Smooth muscle cell (in vitro differentiated cells): ENCODE results near the gene RLBP1. TPM values are rescaled to one million over a fixed set of nuclear protein-coding genes. Genes with fewer than 3 reads are reported as not detected.

Experiments used
- DNase-seq: peaks from one replicate; lab custom pipeline; 2025; ENCODE audit not compliant: unreplicated experiment; lab: John Stamatoyannopoulos, UW
- H2AFZ ChIP-seq: fragments of 200-600 bp; sonication (generic); 2 replicates; pipeline ENCODE4 v1.6.0; 2016; ENCODE audit warnings: antibody characterized with exemption, low read depth, mild to moderate bottlenecking
- H3F3A ChIP-seq: fragments of 200-600 bp; sonication (generic); 2 replicates; pipeline ENCODE4 v1.6.0; 2017; ENCODE audit warnings: antibody characterized with exemption, low read depth
- H3K27ac ChIP-seq: fragments of 200-600 bp; sonication (generic); 2 replicates; pipeline ENCODE4 v1.5.1; 2016; ENCODE audit warnings: low read depth, mild to moderate bottlenecking
- H3K27me3 ChIP-seq: fragments of 200-600 bp; sonication (generic); 2 replicates; pipeline ENCODE4 v1.6.1; 2016; ENCODE audit warnings: low read depth, mild to moderate bottlenecking
- H3K36me3 ChIP-seq: fragments of 200-600 bp; sonication (generic); 2 replicates; pipeline ENCODE4 v1.5.1; 2016; ENCODE audit warnings: low read depth
- H3K4me1 ChIP-seq: fragments of 200-600 bp; sonication (generic); 2 replicates; pipeline ENCODE4 v1.5.1; 2016; ENCODE audit warnings: low read depth
- H3K4me2 ChIP-seq: fragments of 200-600 bp; sonication (generic); 2 replicates; pipeline ENCODE4 v1.6.0; 2016; ENCODE audit warnings: mild to moderate bottlenecking
- H3K4me3 ChIP-seq: fragments of 200-600 bp; sonication (generic); 2 replicates; pipeline ENCODE4 v1.5.1; 2016; ENCODE audit warnings: mild to moderate bottlenecking
- H3K79me2 ChIP-seq: fragments of 200-600 bp; sonication (generic); 2 replicates; pipeline ENCODE4 v1.6.0; 2016; ENCODE audit warnings: low read depth, mild to moderate bottlenecking
- H3K9ac ChIP-seq: fragments of 200-600 bp; sonication (generic); 2 replicates; pipeline ENCODE4 v1.6.0; 2016; ENCODE audit warnings: low read depth
- H3K9me3 ChIP-seq: fragments of 200-600 bp; sonication (generic); replicated peaks from 2 replicates; pipeline ENCODE4 v1.5.1; 2016; ENCODE audit warnings: low read depth
- H4K20me1 ChIP-seq: fragments of 200-600 bp; sonication (generic); 2 replicates; pipeline ENCODE4 v1.6.0; 2016; ENCODE audit warnings: low read depth
- WGBS: methylation state at CpG from one replicate; pipeline ENCODE4 v1.1.7; 2016; ENCODE audit warnings: low lambda C conversion rate; 5-methylcytosine and 5-hydroxymethylcytosine counted together
- polyA plus RNA-seq: library from polyadenylated mRNA; unstranded; fragments of >200 nt; fragmentation: Nextera tagmentation; extraction: Ambion mirVana; gene quantifications from 2 replicates; pipeline ENCODE4 v1.2.1, GENCODE V29; 2016
- total RNA-seq: library from RNA; depleted of rRNA; stranded (reverse); fragments of >200 nt; gene quantifications from 2 replicates; pipeline ENCODE4 v1.2.3, GENCODE V29; 2014
- TF ChIP-seq, protein P1 (sequence below): fragments of 200-600 bp; sonication (generic); IDR thresholded peaks from 2 replicates; pipeline ENCODE4 v1.5.1; 2017; ENCODE audit warnings: borderline replicate concordance, mild to moderate bottlenecking, antibody characterized with exemption; ENCODE audit not compliant: insufficient read depth, poor library complexity, severe bottlenecking

The RLBP1 gene
- total and polyA plus RNA-seq, 2 experiments from 2014 or later, result not detected

DNA sequence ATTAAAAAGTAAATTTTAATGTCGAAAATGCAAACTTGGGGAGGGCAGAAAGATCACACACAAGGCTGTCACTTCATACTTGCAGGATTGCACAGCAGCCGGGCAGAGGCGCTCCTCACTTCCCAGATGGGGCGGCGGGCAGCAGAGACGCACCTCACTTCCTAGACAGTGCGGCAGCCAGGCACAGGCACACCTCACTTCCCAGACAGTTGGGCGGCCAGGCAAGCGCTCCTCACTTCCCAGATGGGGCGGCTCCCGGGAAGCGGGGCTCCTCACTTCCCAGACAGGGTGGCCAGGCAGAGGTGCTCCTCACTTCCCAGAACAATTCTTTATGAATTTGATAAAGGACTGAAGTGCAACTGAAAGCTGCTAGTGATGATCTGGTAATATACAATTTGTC, 21.2 kb downstream of the RLBP1 start:
- Histone ChIP-seq H3K4me1 (peaks cover 30% of the 10 kb centered on the region), H2AFZ (no peak overlapping the region), H3K9me3 (no peaks in the 10 kb centered on the region), H3K9ac (no peak overlapping the region), H3K4me2 (no peak overlapping the region), H4K20me1 (no peaks in the 10 kb centered on the region), H3K4me3 (no peak overlapping the region), H3K27ac (no peak overlapping the region), H3K36me3 (no peaks in the 10 kb centered on the region), H3K79me2 (no peaks in the 10 kb centered on the region), H3F3A (no peaks in the 10 kb centered on the region), H3K27me3 (no peaks in the 10 kb centered on the region)
- WGBS, result 97% methylated on average over 12 of the region's 12 CpGs
- DNase-seq, result no peak
- TF ChIP-seq, protein P1, sequence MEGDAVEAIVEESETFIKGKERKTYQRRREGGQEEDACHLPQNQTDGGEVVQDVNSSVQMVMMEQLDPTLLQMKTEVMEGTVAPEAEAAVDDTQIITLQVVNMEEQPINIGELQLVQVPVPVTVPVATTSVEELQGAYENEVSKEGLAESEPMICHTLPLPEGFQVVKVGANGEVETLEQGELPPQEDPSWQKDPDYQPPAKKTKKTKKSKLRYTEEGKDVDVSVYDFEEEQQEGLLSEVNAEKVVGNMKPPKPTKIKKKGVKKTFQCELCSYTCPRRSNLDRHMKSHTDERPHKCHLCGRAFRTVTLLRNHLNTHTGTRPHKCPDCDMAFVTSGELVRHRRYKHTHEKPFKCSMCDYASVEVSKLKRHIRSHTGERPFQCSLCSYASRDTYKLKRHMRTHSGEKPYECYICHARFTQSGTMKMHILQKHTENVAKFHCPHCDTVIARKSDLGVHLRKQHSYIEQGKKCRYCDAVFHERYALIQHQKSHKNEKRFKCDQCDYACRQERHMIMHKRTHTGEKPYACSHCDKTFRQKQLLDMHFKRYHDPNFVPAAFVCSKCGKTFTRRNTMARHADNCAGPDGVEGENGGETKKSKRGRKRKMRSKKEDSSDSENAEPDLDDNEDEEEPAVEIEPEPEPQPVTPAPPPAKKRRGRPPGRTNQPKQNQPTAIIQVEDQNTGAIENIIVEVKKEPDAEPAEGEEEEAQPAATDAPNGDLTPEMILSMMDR, result no peak

DNA sequence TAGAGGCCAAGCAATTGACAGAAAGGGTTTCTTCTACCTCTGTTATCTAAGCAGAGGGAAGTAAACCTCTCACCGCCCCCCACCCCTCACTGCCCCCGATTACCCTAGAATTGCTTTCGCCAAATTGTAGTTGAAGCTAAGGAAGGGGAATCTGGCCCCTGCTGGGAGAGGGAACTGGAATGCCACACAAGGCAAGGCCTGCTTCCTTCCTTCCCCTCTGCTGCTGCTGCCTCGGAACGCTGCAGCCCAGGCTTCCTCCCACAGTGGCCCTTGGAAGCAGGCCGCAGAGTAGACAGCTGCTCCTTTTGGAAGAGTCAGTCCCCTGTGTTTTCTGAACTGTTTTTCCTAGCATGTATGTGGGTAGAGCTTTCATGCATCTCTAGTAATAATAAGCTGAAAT, 21.6 kb downstream of the RLBP1 start:
- H3K79me2 ChIP-seq, result no peaks in the 10 kb centered on the region
- H2AFZ ChIP-seq, result no peak overlapping the region
- no peak for DNase-seq
- TF ChIP-seq, protein P1, result no peak
- H3K4me1 ChIP-seq, result peaks cover 30% of the 10 kb centered on the region
- no peak overlapping the region for H3K9ac ChIP-seq
- 66% methylated on average over 6 of the region's 6 CpGs for WGBS
- no peaks in the 10 kb centered on the region for H3K36me3 ChIP-seq
- no peak overlapping the region for H3K27ac ChIP-seq
- no peak overlapping the region for H3K4me2 ChIP-seq
- H3K27me3 ChIP-seq, result no peaks in the 10 kb centered on the region
- H4K20me1 ChIP-seq, result no peaks in the 10 kb centered on the region
- H3F3A ChIP-seq, result no peaks in the 10 kb centered on the region
- no peaks in the 10 kb centered on the region for H3K9me3 ChIP-seq
- no peak overlapping the region for H3K4me3 ChIP-seq

DNA sequence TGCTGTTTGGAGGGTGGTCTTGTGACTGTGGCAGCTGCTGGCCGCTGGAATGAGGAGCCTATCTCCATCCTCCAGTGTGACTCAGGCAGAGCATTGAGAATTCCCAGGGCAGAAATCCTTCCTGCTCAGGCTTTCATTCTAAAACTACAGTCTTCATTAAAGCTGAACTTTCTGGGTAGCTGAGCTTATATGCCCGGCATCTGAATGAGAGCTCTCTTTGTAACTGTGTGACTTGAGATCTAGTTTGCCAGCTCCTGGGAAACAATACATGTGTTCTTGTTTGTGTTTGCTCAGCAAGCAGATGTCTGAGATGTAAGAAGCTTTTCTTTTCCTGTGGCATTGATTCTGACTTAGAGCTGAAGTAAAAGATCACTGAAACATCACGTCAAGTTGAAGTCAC, 22.4 kb downstream of the RLBP1 start:
- Histone ChIP-seq H3F3A (no peaks in the 10 kb centered on the region), H3K36me3 (no peaks in the 10 kb centered on the region), H2AFZ (no peak overlapping the region), H3K79me2 (no peaks in the 10 kb centered on the region), H3K4me2 (no peak overlapping the region), H3K9me3 (no peaks in the 10 kb centered on the region), H4K20me1 (no peaks in the 10 kb centered on the region), H3K4me1 (peaks cover 30% of the 10 kb centered on the region), H3K27me3 (no peaks in the 10 kb centered on the region), H3K4me3 (no peak overlapping the region), H3K27ac (no peak overlapping the region), H3K9ac (no peak overlapping the region)
- TF ChIP-seq, protein P1, result no peak
- no peak for DNase-seq
- WGBS, result 86% methylated on average over 3 of the region's 3 CpGs

DNA sequence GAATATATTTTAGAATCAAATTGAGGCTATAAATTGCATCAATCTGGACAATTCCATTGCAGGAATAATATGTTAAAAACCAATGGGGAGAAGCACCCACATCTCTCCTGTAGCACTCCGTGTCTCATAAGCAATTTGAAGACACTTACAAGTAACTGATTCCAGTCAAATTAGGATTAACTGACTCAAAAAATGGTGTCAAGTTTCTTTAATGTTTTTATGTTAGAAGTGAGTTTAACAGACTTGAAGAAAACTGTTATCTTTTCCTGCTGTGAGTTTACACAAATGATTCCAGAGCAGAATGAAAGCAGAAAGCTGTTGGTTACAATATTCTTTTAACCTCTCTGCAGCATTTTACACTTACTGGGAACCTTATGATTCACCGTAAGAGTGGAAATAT, 23.2 kb downstream of the RLBP1 start:
- Histone ChIP-seq H2AFZ (no peak overlapping the region), H3K4me2 (no peak overlapping the region), H3F3A (no peaks in the 10 kb centered on the region), H3K36me3 (no peaks in the 10 kb centered on the region), H3K4me3 (no peak overlapping the region), H3K4me1 (peaks cover 30% of the 10 kb centered on the region), H3K27me3 (no peaks in the 10 kb centered on the region), H3K9me3 (no peaks in the 10 kb centered on the region), H4K20me1 (no peaks in the 10 kb centered on the region), H3K79me2 (no peaks in the 10 kb centered on the region), H3K27ac (no peak overlapping the region), H3K9ac (no peak overlapping the region)
- TF ChIP-seq, protein P1, result no peak
- 78% methylated on average over 2 of the region's 2 CpGs for WGBS
- DNase-seq, result no peak
